ENCODE data around the gene SORCS2. TPM values are rescaled to one million over a fixed set of nuclear protein-coding genes. Genes with fewer than 3 reads are reported as not detected.

The SORCS2 gene
- total and polyA plus RNA-seq, 3 donors from 2014 or later = 2.7 to 4.6 (median 2.9) TPM

DNA sequence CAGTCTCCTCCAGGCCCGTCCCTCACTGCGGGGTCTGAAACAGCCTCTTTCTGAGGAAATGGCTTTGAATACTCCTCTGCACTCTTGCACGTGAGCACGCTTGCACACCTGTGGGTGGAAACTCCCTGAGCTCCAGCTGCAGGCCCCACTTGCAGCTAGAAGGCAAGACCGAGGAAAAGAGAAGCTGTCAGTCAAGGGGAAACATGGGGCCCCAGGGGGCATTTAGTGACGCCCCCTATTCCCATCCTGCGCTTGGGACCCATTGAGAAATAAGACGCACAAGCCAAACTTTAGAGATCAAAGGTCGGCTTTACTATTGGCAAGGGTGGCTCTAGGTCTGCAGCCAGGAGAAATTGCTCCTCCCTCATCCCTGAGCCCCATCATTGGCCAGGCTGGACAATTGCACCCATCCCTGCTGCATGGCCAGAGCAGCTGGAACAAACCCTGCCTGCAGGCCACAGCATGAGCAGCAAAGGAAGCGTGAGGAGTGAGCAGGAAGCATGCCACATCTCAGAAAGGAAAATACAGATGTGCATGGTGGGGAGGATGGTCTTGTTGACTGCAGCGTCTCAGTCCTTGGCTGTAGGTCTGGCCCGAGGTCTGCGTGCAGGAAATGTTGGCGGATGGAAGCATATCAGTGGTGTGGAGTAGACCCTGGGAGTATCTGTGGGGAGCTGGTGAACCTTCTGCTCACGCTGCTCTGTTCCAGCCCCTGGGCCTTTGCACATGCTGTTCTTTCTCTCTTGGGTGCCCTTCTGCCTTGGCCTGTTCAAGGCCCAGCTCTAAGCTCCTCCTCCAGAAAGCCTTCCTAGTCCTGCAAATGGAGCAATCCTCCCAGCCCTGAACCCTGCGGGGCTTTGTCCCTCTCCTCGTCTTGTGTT, 148.5 kb downstream of the SORCS2 start:
- DNase-seq = no peak
- no peaks in the 10 kb centered on the region for H3K9me3 ChIP-seq
- no peak overlapping the region for H3K4me3 ChIP-seq
- no peaks in the 10 kb centered on the region for H3K27me3 ChIP-seq
- H3K27ac ChIP-seq = no peak overlapping the region
- TF ChIP-seq, protein P1, sequence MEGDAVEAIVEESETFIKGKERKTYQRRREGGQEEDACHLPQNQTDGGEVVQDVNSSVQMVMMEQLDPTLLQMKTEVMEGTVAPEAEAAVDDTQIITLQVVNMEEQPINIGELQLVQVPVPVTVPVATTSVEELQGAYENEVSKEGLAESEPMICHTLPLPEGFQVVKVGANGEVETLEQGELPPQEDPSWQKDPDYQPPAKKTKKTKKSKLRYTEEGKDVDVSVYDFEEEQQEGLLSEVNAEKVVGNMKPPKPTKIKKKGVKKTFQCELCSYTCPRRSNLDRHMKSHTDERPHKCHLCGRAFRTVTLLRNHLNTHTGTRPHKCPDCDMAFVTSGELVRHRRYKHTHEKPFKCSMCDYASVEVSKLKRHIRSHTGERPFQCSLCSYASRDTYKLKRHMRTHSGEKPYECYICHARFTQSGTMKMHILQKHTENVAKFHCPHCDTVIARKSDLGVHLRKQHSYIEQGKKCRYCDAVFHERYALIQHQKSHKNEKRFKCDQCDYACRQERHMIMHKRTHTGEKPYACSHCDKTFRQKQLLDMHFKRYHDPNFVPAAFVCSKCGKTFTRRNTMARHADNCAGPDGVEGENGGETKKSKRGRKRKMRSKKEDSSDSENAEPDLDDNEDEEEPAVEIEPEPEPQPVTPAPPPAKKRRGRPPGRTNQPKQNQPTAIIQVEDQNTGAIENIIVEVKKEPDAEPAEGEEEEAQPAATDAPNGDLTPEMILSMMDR (IDR thresholded peaks at IDR 0.05) = no peak
- TF ChIP-seq POLR2A (IDR thresholded peaks at IDR 0.05) = no peak
- no peaks in the 10 kb centered on the region for H3K36me3 ChIP-seq (ENCODE audit: low read depth, missing control alignments)
- H3K4me1 ChIP-seq = peaks cover 1% of the 10 kb centered on the region
- WGBS, 2 donors = 86 to 92% methylated on average over 17 of the region's 17 CpGs
- intact Hi-C loops (cut with DNase I; ENCODE audit: low total_unique reads) = no loop called here

DNA sequence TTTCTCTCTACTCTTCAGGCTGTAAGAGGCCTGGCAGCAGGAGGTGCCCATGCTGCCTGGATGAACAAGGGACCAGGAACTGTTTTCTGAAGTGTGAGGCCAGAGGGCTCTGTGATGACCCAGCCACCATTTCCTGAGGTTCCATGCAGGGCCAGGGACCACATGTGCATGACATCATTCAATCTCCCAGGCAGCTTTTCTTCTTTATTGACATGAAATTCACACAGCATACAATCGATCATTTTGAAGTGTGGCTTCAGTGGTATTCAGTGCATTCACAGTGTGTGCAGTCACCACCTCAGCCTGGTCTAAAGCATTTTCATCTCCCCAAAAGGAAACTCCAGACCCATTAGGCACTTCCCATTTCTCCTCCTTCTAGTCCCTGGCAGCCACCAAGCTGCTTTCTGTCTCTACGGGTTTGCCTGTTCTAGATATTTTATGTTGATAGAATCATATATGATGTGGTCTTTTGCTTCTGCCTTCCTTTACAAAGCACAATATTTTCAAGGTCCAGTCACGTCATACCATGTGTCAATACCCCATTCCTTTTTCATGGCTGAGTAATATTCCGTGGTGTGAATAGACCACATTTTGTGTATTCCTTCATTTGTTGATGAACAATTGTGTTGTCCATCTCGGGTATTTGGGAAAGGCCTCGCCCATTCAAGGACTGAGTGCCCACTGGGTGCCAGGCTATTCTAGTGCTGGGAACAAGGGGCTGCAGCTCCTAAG, 149.3 kb downstream of the SORCS2 start:
- H3K4me3 ChIP-seq = no peak overlapping the region
- 91 to 93% methylated on average over 6 of the region's 6 CpGs for WGBS, 2 donors
- intact Hi-C loops (cut with DNase I; ENCODE audit: low total_unique reads) = no loop called here
- no peak for DNase-seq
- H3K36me3 ChIP-seq (ENCODE audit: low read depth, missing control alignments) = no peaks in the 10 kb centered on the region
- TF ChIP-seq, protein P1 (IDR thresholded peaks at IDR 0.05) = no peak
- no peak for TF ChIP-seq POLR2A (IDR thresholded peaks at IDR 0.05)
- no peaks in the 10 kb centered on the region for H3K27me3 ChIP-seq
- no peak overlapping the region for H3K27ac ChIP-seq
- no peaks in the 10 kb centered on the region for H3K9me3 ChIP-seq
- no peaks in the 10 kb centered on the region for H3K4me1 ChIP-seq

DNA sequence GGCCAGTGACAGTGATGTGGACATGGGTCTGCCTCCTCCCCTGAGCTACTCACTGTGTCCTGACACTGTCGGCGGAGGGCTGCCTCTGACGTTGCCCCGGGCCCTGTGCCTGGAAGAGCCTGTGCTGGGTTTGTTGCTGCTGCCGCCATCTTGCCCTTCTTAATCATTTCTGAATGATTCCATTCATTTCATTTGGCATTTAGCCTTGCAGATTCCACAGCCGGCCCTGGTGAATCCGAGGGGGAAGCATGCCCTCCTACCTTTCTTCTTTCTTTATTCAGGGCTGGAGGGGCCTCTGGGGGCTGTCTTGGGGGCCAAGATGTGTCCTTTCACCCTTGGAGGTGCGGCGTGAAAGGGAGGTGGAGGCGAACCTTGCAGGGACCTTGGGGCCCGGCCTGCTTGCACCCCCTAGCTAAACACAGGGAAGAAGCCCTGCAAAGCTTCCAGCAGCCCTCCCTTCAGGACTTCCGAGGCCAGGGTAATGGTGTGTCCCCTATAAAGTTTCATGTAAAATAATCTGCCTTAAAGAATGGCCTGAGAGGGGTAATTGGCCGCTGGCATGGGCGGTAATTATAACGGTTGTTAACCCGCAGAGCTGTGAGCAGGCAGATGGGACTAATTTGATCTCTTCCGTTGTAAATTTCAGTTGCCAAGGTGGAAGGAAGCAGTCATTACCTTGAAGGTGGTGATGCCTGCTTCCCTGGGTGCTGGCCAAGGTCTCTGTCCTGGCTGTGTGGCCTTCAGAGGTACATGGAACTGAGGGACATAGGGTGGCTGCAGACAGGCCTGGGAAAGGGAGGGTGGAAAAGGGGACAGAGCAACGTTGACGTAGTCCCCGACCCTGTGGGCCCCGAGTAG, 150.1 kb downstream of the SORCS2 start:
- Histone ChIP-seq H3K36me3 (ENCODE audit: low read depth, missing control alignments) (no peaks in the 10 kb centered on the region), H3K27ac (no peak overlapping the region), H3K4me1 (no peaks in the 10 kb centered on the region), H3K9me3 (no peaks in the 10 kb centered on the region), H3K27me3 (no peaks in the 10 kb centered on the region), H3K4me3 (no peak overlapping the region)
- no peak for DNase-seq
- TF ChIP-seq POLR2A (IDR thresholded peaks at IDR 0.05) = no peak
- TF ChIP-seq, protein P1 (IDR thresholded peaks at IDR 0.05) = no peak
- 85% methylated on average over 20 to 21 of the region's 21 CpGs for WGBS, 2 donors
- intact Hi-C loops (cut with DNase I; ENCODE audit: low total_unique reads) = no loop called here

DNA sequence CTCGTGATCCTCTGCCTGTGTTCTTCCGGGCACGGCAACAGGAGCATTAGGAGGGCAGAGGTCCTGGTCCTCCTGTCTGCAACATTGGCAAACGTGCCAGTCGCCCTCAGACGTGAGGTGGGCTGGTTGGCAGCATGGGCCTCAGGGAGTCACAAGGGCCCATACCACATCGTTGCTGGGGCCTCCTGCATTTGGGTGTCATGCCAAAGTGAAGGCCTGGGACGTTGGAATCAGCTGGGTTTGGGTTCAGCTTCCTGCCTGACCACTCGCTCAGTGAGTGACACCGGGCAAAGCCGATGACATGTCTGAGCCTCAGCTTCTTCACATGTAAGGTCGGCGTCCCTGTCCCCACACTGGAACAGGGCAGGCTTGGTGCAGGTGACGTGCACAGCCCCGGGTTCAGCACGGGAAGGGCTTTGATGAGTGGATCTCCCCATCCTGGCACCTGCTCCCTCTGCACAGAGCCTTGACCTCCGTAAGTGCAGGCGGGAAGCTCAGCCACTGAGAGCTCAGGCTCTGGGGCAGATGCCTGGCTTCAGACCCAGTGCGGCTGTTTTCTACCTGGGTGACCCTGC, 150.8 kb downstream of the SORCS2 start:
- TF ChIP-seq, protein P1 (IDR thresholded peaks at IDR 0.05) = no peak
- no peak for TF ChIP-seq POLR2A (IDR thresholded peaks at IDR 0.05)
- intact Hi-C loops (cut with DNase I; ENCODE audit: low total_unique reads) = no loop called here
- no peak overlapping the region for H3K27ac ChIP-seq
- no peaks in the 10 kb centered on the region for H3K9me3 ChIP-seq
- H3K27me3 ChIP-seq = no peaks in the 10 kb centered on the region
- H3K4me1 ChIP-seq = no peaks in the 10 kb centered on the region
- 91 to 95% methylated on average over 17 to 19 of the region's 19 CpGs for WGBS, 2 donors
- no peaks in the 10 kb centered on the region for H3K36me3 ChIP-seq (ENCODE audit: low read depth, missing control alignments)
- DNase-seq = no peak
- no peak overlapping the region for H3K4me3 ChIP-seq
